HCT116 (cell line): Measurements from ENCODE around the gene ARHGAP10. TPM values are rescaled to one million over a fixed set of nuclear protein-coding genes. Genes with fewer than 3 reads are reported as not detected.
A peak's percentile ranks its signal among the peaks of the same experiment; 100 is the strongest.

Experiments used
- ATAC-seq: fragments of 200-7000 bp; cut with Tn5 transposase; 2 replicates; pipeline ENCODE4 v1.9.1; 2020; ENCODE audit warnings: mild to moderate bottlenecking, moderate library complexity
- BruUV-seq: library from RNA; stranded (reverse); fragments of 400-500 nt; replicated peaks from 2 replicates; lab custom pipeline; 2021; lab: Mats Ljungman, UMichigan
- CTCF ChIA-PET: fragments of 300-600 bp; sonication (Branson Sonifier 250); formaldehyde crosslinking; loops from one replicate; lab custom pipeline; 2021; ENCODE audit warnings: antibody characterized with exemption; lab: Charles Lee
- POLR2A ChIA-PET: fragments of 300-600, 350-600 bp; sonication (Branson Sonifier 250); formaldehyde crosslinking; loops from one replicate; lab custom pipeline; 2021; ENCODE audit warnings: antibody characterized with exemption; lab: Charles Lee
- RAD21 ChIA-PET, 2 experiments: fragments of 300-600 bp; sonication (Branson Sonifier 250); formaldehyde crosslinking; loops; one replicate each; lab custom pipeline; 2023; ENCODE audit warnings: low total read pairs in 2 of 2; ENCODE audit not compliant: uncharacterized antibody in 2 of 2, unreplicated experiment in 2 of 2, low non-redundant PET in 1 of 2; lab: Charles Lee
- DNase-seq: peaks from one replicate; pipeline ENCODE4 v3.0.0-alpha.2; 2010; ENCODE audit warnings: low read depth, low spot score
- H2AFZ ChIP-seq: fragments of 200-600 bp; shearing (Covaris generic), sonication (generic); 2 replicates; pipeline ENCODE4 v1.6.1; 2017; ENCODE audit warnings: low read depth, mixed run types, mixed read lengths, antibody characterized with exemption, low read length; ENCODE audit not compliant: poor library complexity, severe bottlenecking
- H3K27ac ChIP-seq: 2 replicates; pipeline ENCODE4 v1.5.1; 2012; ENCODE audit warnings: low read depth, low read length
- H3K27me3 ChIP-seq: fragments of 200-600 bp; sonication (generic); 2 replicates; pipeline ENCODE4 v1.6.1; 2016; ENCODE audit warnings: mixed run types, low read length, mixed read lengths; ENCODE audit not compliant: insufficient read depth
- H3K36me3 ChIP-seq, 2 experiments: fragments of 200-500 bp in 1 of 2; fragments of 200-600 bp in 1 of 2; sonication (Bioruptor generic) in 1 of 2; sonication (generic) in 1 of 2; 2 replicates each; pipeline versions ENCODE4 v1.5.1 to v1.6.1; 2014 to 2016; ENCODE audit warnings: low read length in 2 of 2, inconsistent platforms in 1 of 2, mixed read lengths in 1 of 2, mixed run types in 1 of 2; ENCODE audit not compliant: insufficient read depth in 2 of 2, control insufficient read depth in 1 of 2
- H3K4me1 ChIP-seq, 2 experiments: fragments of 200-600 bp in 1 of 2; sonication (generic) in 1 of 2; 2 replicates each; pipeline versions ENCODE4 v1.5.1 to v1.6.1; 2012 to 2017; ENCODE audit warnings: low read length in 2 of 2, inconsistent platforms in 1 of 2, mild to moderate bottlenecking in 1 of 2, mixed read lengths in 1 of 2, mixed run types in 1 of 2, moderate library complexity in 1 of 2; ENCODE audit not compliant: insufficient read depth in 2 of 2, control insufficient read depth in 1 of 2
- H3K4me2 ChIP-seq: fragments of 200-600 bp; sonication (generic); 2 replicates; pipeline ENCODE4 v1.6.1; 2017; ENCODE audit warnings: mixed run types, low read length, mixed read lengths
- H3K4me3 ChIP-seq, 2 experiments: fragments of 200-600 bp in 1 of 2; sonication (generic) in 1 of 2; replicated peaks in 1 of 2; 2 replicates each; pipeline ENCODE4 v1.5.1; 2011 to 2016; ENCODE audit warnings: low read length in 2 of 2, control low read depth in 1 of 2, low read depth in 1 of 2, mild to moderate bottlenecking in 1 of 2, mixed read lengths in 1 of 2, mixed run types in 1 of 2
- H3K79me2 ChIP-seq: fragments of 200-600 bp; sonication (generic); 2 replicates; pipeline ENCODE4 v1.6.1; 2017; ENCODE audit warnings: mild to moderate bottlenecking, mixed run types, low read length, moderate library complexity, mixed read lengths; ENCODE audit not compliant: insufficient read depth
- H3K9ac ChIP-seq: fragments of 200-600 bp; sonication (generic); 2 replicates; pipeline ENCODE4 v1.6.1; 2016; ENCODE audit warnings: low read length, mixed read lengths
- H3K9me2 ChIP-seq: fragments of 200-600 bp; sonication (generic), shearing (Covaris generic); 2 replicates; pipeline ENCODE4 v1.6.1; 2017; ENCODE audit warnings: mixed run types, mild to moderate bottlenecking, moderate library complexity; ENCODE audit not compliant: insufficient read depth
- H3K9me3 ChIP-seq, 2 experiments: fragments of 200-500 bp in 1 of 2; fragments of 200-600 bp in 1 of 2; sonication (Bioruptor generic) in 1 of 2; sonication (generic) in 1 of 2; 2 replicates each; pipeline ENCODE4 v1.6.1; 2014 to 2017; ENCODE audit warnings: low read length in 2 of 2, mixed read lengths in 2 of 2, inconsistent platforms in 1 of 2, low read depth in 1 of 2, mild to moderate bottlenecking in 1 of 2, mixed run types in 1 of 2, moderate library complexity in 1 of 2; ENCODE audit not compliant: control insufficient read depth in 1 of 2, insufficient read depth in 1 of 2
- H4K20me1 ChIP-seq: fragments of 200-600 bp; sonication (generic), shearing (Covaris generic); 2 replicates; pipeline ENCODE4 v1.6.1; 2017; ENCODE audit warnings: mixed run types, mild to moderate bottlenecking, moderate library complexity; ENCODE audit not compliant: insufficient read depth
- ATF3 ChIP-seq: IDR thresholded peaks from 2 replicates; pipeline ENCODE4 v1.6.1; 2012
- CBX3 ChIP-seq: IDR thresholded peaks from 2 replicates; pipeline ENCODE4 v1.6.1; 2012; ENCODE audit warnings: low read depth
- CEBPB ChIP-seq: IDR thresholded peaks from 2 replicates; pipeline ENCODE4 v1.6.1; 2012; ENCODE audit warnings: low read depth
- EGR1 ChIP-seq: IDR thresholded peaks from 2 replicates; pipeline ENCODE4 v1.6.1; 2012; ENCODE audit warnings: low read depth
- ELF1 ChIP-seq: IDR thresholded peaks from 2 replicates; pipeline ENCODE4 v1.6.1; 2012; ENCODE audit warnings: low read depth, borderline replicate concordance
- EZH2 ChIP-seq: fragments of 200-600 bp; sonication (generic); IDR thresholded peaks from 2 replicates; pipeline ENCODE4 v1.6.1; 2017; ENCODE audit warnings: antibody characterized with exemption, mixed run types
- EZH2phosphoT487 ChIP-seq: fragments of 200-600 bp; IDR thresholded peaks from 2 replicates; pipeline ENCODE4 v1.6.1; 2018; ENCODE audit warnings: antibody characterized with exemption, borderline replicate concordance
- FOSL1 ChIP-seq: IDR thresholded peaks from 2 replicates; pipeline ENCODE4 v1.6.1; 2012; ENCODE audit warnings: low read depth
- JUND ChIP-seq: IDR thresholded peaks from 2 replicates; pipeline ENCODE4 v1.6.1; 2012
- MAX ChIP-seq: IDR thresholded peaks from 2 replicates; pipeline ENCODE4 v1.6.1; 2012
- POLR2A ChIP-seq: IDR thresholded peaks from 2 replicates; pipeline ENCODE4 v1.7.0; 2011; ENCODE audit warnings: borderline replicate concordance; ENCODE audit not compliant: insufficient read depth, insufficient read length; ENCODE audit errors: extremely low read depth
- POLR2AphosphoS5 ChIP-seq: IDR thresholded peaks from 2 replicates; pipeline ENCODE4 v1.6.1; 2011; ENCODE audit warnings: mild to moderate bottlenecking, low read depth, low read length, moderate library complexity
- RAD21 ChIP-seq: IDR thresholded peaks from 2 replicates; pipeline ENCODE4 v1.6.1; 2012; ENCODE audit warnings: low read depth, mild to moderate bottlenecking
- REST ChIP-seq: IDR thresholded peaks from 2 replicates; pipeline ENCODE4 v1.6.1; 2012; ENCODE audit warnings: low read depth
- SIN3A ChIP-seq: IDR thresholded peaks from 2 replicates; pipeline ENCODE4 v1.6.1; 2012; ENCODE audit warnings: low read depth
- SP1 ChIP-seq: IDR thresholded peaks from 2 replicates; pipeline ENCODE4 v1.6.1; 2012; ENCODE audit warnings: low read depth
- YY1 ChIP-seq: IDR thresholded peaks from 2 replicates; pipeline ENCODE4 v1.6.1; 2011; ENCODE audit warnings: low read length, low read depth, moderate library complexity, mild to moderate bottlenecking; ENCODE audit not compliant: insufficient replicate concordance; ENCODE audit errors: extremely low read depth
- ZBTB33 ChIP-seq: IDR thresholded peaks from 2 replicates; pipeline ENCODE4 v1.6.1; 2011; ENCODE audit warnings: mild to moderate bottlenecking, low read length, moderate library complexity; ENCODE audit not compliant: insufficient replicate concordance; ENCODE audit errors: extremely low read depth
- ZFX ChIP-seq: fragments of 450-650 bp; IDR thresholded peaks from 2 replicates; pipeline ENCODE4 v1.6.1; 2017
- ZNF274 ChIP-seq: fragments of 200-500 bp; sonication (Bioruptor generic); IDR thresholded peaks from 2 replicates; pipeline ENCODE4 v1.6.1; 2014; ENCODE audit warnings: mild to moderate bottlenecking, low read depth, low read length, inconsistent platforms
- intact Hi-C: fragments of 100-400 bp; cut with micrococcal nuclease; formaldehyde crosslinking; loops from 2 replicates; pipeline ENCODE4 v1.10.0; 2022
- total RNA-seq: library from RNA; stranded (reverse); gene quantifications from one replicate; pipeline ENCODE4 v1.2.1, GENCODE V29; 2021; ENCODE audit not compliant: unreplicated experiment

Gene ARHGAP10
- total RNA-seq, 1 experiment from 2014 or later, result 24.7 TPM

- Histone ChIP-seq H3K4me3 (peak within 1 kb of the TSS; percentile 93 to 94), H3K9me2 (no peaks in the 10 kb centered on the region), H2AFZ (peak within 1 kb of the TSS; percentile 79), H3K27me3 (no peaks in the 10 kb centered on the region), H3K79me2 (peaks cover 29% of the 10 kb centered on the region), H3K4me2 (peak within 1 kb of the TSS; percentile 83), H3K9me3 (no peaks in the 10 kb centered on the region), H3K4me1 (peaks cover 2 to 15% of the 10 kb centered on the region in 2 experiments; a peak in 2 of 4 replicates), H3K36me3 (no peaks in the 10 kb centered on the region; a peak in 1 of 4 replicates), H3K9ac (peak within 1 kb of the TSS; percentile 78), H4K20me1 (no peaks in the 10 kb centered on the region), H3K27ac (peak within 1 kb of the TSS; percentile 68)
- ChIA-PET RAD21 (interaction anchor here (0.6 to 1.6 kb wide), 3 partner anchors 183 to 369 kb away, joined by 3 to 6 read pairs (median 3); no protein-coding TSS in a partner anchor), POLR2A (interaction anchor here (0.9 to 2.0 kb wide), 6 partner anchors 10 to 183 kb away, joined by 3 to 9 read pairs (median 4); partner anchors contain the start of genes ARHGAP10 and TMEM184C), CTCF (interaction anchor here (1.3 to 2.3 kb wide), 3 partner anchors 25 to 182 kb away, joined by 3 to 22 read pairs (median 3); no protein-coding TSS in a partner anchor)
- BruUV-seq, result TSS peak; percentile 98
- intact Hi-C loops, result no loop called here
- ATAC-seq (peak; percentile 99), DNase-seq (peak; percentile 77)
- TF ChIP-seq JUND (no peak), ZBTB33 (peak; percentile 78), FOSL1 (no peak), RAD21 (no peak), CEBPB (no peak), SIN3A (peak; percentile 97), YY1 (peak; percentile 64), ZFX (peak; percentile 55; the same call in 1 of the 2 replicates), CBX3 (peak; percentile 36; the same call in 1 of the 2 replicates), POLR2AphosphoS5 (peak; percentile 99), ELF1 (no peak; the same call in 1 of the 2 replicates), REST (no peak), MAX (peak; percentile 71), ZNF274 (no peak), EGR1 (no peak; the same call in 1 of the 2 replicates), EZH2 (no peak), EZH2phosphoT487 (no peak), ATF3 (no peak), POLR2A (peak; percentile 98), SP1 (peak; percentile 67)
Observed at GRCh38 chr4:147683717-147684700, 47.9 kb upstream of the ARHGAP10 start, which contains the start of gene PRMT9. PRMT9 (minus strand) TSS chr4:147684163; CDS start chr4:147683987, 176 bp downstream.
